Measurements from ENCODE around the gene CCDC27. TPM values are rescaled to one million over a fixed set of nuclear protein-coding genes. Genes with fewer than 3 reads are reported as not detected.

CCDC27 gene
- total and polyA plus RNA-seq, 2 of the 13 experiments (the other 11 are each of a cell fraction or from before 2014, with no cell fraction given) = not detected

GRCh38 chr1:3775490-3776230 is 23.4 kb downstream of the CCDC27 start (continued):
- TF ChIP-seq XBP1 (CRISPR knock-in tag; IDR thresholded peaks at IDR 0.05) (peak; percentile 51; the same call in 1 of the 2 replicates), TCF12 (IDR thresholded peaks at IDR 0.05) (no peak), TCF12 (CRISPR knock-in tag; IDR thresholded peaks at IDR 0.05) (0 out of 2 replicates have a peak, but pooled peaks have one; percentile 24), ZBED4 (CRISPR knock-in tag; IDR thresholded peaks at IDR 0.05; ENCODE audit: borderline replicate concordance) (no peak), ATF7-NPFF (CRISPR knock-in tag; IDR thresholded peaks at IDR 0.05; ENCODE audit: low read depth) (peak; percentile 55), NR2F6 (IDR thresholded peaks at IDR 0.05) (peak; percentile 40; the same call in 1 of the 2 replicates), NR2F6 (CRISPR knock-in tag; IDR thresholded peaks at IDR 0.05) (peak; percentile 58; the same call in 1 of the 2 replicates), ZNF281 (CRISPR knock-in tag; IDR thresholded peaks at IDR 0.05; ENCODE audit: borderline replicate concordance) (peak; percentile 65), KAT2B (IDR thresholded peaks at IDR 0.05; ENCODE audit: borderline replicate concordance, low read depth, low read length) (no peak), ZBTB42 (CRISPR knock-in tag; IDR thresholded peaks at IDR 0.05) (peak; percentile 93), NFKBIZ (CRISPR knock-in tag; IDR thresholded peaks at IDR 0.05) (no peak), NCOA1 (CRISPR knock-in tag; IDR thresholded peaks at IDR 0.05) (peak; percentile 28; the same call in 1 of the 2 replicates), SMC3 (IDR thresholded peaks at IDR 0.05; ENCODE audit: low read length) (peak; percentile 18; the same call in 1 of the 2 replicates), ZNF564 (CRISPR knock-in tag; IDR thresholded peaks at IDR 0.05) (peak; percentile 45), ZNF850 (CRISPR knock-in tag; conservative IDR thresholded peaks at IDR 0.05) (peak; percentile 75; the same call in 1 of the 2 replicates), ARID5B (CRISPR knock-in tag; IDR thresholded peaks at IDR 0.05) (peak; percentile 35; the same call in 1 of the 2 replicates), CBX1 (IDR thresholded peaks at IDR 0.05; ENCODE audit: low read depth) (peak; percentile 30), ZNF589 (CRISPR knock-in tag; conservative IDR thresholded peaks at IDR 0.05) (peak; percentile 83), HMG20A (CRISPR knock-in tag; IDR thresholded peaks at IDR 0.05; ENCODE audit: borderline replicate concordance) (0 out of 2 replicates have a peak, but pooled peaks have one; percentile 17), ZNF652 (CRISPR knock-in tag; IDR thresholded peaks at IDR 0.05; ENCODE audit: borderline replicate concordance, low read depth) (no peak), GPN1 (CRISPR knock-in tag; IDR thresholded peaks at IDR 0.05; ENCODE audit: borderline replicate concordance) (no peak)
